GM12865 (cell line): ENCODE data around the gene STAP1.
A peak's percentile ranks its signal among the peaks of the same experiment; 100 is the strongest.
"Not testable (repeated sequence)": the region's sequence is repeated elsewhere in the genome, so short reads cannot be mapped to it uniquely, and the experiment has no call there.

ENCODE experiments used
- DNase-seq: peaks from one replicate; pipeline ENCODE4 v3.0.0; 2010; ENCODE audit warnings: low read depth
- H3K4me3 ChIP-seq: 2 replicates; pipeline ENCODE4 v1.5.1; 2011; ENCODE audit warnings: mild to moderate bottlenecking, low read depth, low read length, control low read depth
- CTCF ChIP-seq: IDR thresholded peaks from 2 replicates; pipeline ENCODE4 v1.5.1; 2011; ENCODE audit warnings: low read length, control low read depth, low read depth, inconsistent platforms; ENCODE audit not compliant: insufficient read depth; ENCODE audit errors: missing control alignments

Gene STAP1

GRCh38 chr4:67546004-67546356, 12.5 kb upstream of the STAP1 start:
- peak overlapping the region; percentile 97 for H3K4me3 ChIP-seq
- no peak for TF ChIP-seq CTCF
- DNase-seq, result peak; percentile 18

GRCh38 chr4:67546971-67547370, 11.6 kb upstream of the STAP1 start:
- no peak for TF ChIP-seq CTCF
- H3K4me3 ChIP-seq, result no peak overlapping the region
- DNase-seq, result no peak

- DNase-seq, result peak; percentile 67
- H3K4me3 ChIP-seq, result no peak overlapping the region
- TF ChIP-seq CTCF, result peak; percentile 41
Observed at GRCh38 chr4:67549123-67549522, 9.4 kb upstream of the STAP1 start.

GRCh38 chr4:67550451-67550850, 8.1 kb upstream of the STAP1 start:
- TF ChIP-seq CTCF, result no peak
- peak; percentile 45 for DNase-seq
- H3K4me3 ChIP-seq, result peak overlapping the region; percentile 50

- peak overlapping the region; percentile 7 for H3K4me3 ChIP-seq
- peak; percentile 72 for DNase-seq
- TF ChIP-seq CTCF, result no peak
Observed at GRCh38 chr4:67550857-67551256, 7.7 kb upstream of the STAP1 start.

GRCh38 chr4:67552146-67552792, 6.3 kb upstream of the STAP1 start:
- not testable (repeated sequence) for H3K4me3 ChIP-seq, DNase-seq

- TF ChIP-seq CTCF, result no peak
- no peak for DNase-seq
- H3K4me3 ChIP-seq, result no peak overlapping the region
Observed at GRCh38 chr4:67554096-67554495, 4.4 kb upstream of the STAP1 start.
